Brain pericyte (primary cell): Measurements from ENCODE around the gene STARD13.

Experiments
- DNase-seq: peaks from one replicate; pipeline ENCODE4 v3.0.0-alpha.2; 2012; ENCODE audit warnings: low read depth, low spot score

Gene STARD13

GRCh38 chr13:33087091-33087490, 198.5 kb downstream of the STARD13 start:
- DNase-seq = no peak

GRCh38 chr13:33083054-33083453, 202.5 kb downstream of the STARD13 start:
- DNase-seq = no peak

DNA sequence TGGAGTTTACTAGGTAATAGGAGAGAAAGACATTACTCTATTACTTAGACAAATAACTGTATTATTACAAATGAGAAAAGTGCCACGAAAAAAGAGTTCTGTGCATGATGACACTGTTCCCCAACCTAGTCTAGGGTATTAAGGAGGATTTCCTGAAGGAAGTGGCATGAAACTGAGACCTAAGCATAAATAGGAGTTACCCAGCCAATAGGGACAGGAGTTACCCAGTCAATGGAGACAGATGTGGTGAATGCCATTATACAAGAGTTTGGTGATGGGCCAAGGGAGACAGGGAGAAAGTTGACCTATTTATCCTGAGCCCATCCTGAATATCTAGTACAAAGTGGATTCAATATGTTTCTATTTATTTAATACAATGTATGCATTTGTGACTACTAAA, 203.9 kb downstream of the STARD13 start:
- no peak for DNase-seq

- peak; percentile 68 for DNase-seq
Measured at GRCh38 chr13:33080972-33081590, 204.5 kb downstream of the STARD13 start.

GRCh38 chr13:33079960-33080359, 205.6 kb downstream of the STARD13 start:
- no peak for DNase-seq

GRCh38 chr13:33078263-33078662, 207.3 kb downstream of the STARD13 start:
- DNase-seq = no peak

DNA sequence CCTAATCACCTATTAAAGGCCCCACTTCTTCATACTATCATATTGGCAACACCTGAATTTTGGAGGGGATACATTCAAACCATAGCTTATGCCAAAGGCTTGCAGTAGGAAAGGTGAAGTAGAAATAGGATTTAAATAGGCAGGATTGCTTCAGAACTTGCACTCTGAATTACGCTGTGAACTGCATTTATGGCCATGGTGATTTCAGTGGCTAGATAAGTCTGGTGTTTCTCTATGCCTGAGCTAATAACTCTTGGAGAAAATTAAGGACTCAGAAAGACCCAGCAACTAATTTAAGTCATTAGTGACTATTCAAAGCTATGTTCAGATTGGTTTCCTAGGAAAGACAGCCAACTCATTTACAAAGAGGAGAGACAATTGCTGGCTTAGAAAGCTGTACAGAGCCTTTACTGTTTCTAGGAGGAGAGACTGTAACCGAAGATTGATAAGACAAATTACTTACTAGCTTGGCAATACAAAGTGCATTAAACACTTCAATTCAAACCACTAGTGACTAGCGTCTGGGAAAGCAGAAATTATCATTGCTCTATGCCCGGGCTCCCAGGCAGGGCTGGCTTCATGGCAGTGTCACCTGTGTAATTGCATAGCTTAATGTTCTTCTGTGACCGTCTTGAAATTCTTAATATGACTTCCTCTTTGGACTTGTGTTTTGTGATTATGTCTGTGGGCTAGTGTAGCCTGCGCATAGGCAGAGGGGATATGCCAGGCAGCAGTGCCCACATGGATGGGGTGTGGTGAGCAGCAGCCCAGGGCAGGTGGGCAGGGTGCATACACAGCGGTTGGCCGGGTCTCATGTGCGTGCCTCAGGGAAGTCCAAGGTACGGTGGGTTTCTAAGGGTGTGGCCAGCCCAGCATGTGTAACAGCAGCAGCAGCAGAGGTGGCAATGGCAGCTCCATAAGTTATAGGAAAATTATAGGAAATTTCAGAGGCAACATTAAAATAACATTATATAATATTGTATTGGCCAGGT, 209.3 kb downstream of the STARD13 start:
- no peak for DNase-seq

GRCh38 chr13:33073338-33073737, 212.2 kb downstream of the STARD13 start:
- no peak for DNase-seq

DNA sequence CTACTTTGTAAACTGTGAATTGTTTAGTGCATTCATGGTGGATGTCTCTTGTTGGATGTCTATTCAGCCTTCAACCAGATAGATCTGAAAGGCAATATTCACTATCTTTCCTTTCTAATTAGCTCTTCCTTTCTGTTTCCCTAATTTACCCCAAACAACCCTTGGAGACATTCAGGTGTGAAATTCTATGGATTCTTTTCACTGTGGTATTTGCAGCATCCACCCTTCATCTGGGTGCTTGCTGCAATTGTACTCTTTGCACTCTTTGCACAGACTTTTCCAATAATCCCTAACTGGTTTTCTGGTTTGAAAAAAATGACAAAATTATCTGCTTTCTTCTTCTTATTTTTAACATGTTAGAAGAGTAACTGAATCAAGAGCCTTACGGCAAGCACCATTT, 212.8 kb downstream of the STARD13 start:
- no peak for DNase-seq

DNA sequence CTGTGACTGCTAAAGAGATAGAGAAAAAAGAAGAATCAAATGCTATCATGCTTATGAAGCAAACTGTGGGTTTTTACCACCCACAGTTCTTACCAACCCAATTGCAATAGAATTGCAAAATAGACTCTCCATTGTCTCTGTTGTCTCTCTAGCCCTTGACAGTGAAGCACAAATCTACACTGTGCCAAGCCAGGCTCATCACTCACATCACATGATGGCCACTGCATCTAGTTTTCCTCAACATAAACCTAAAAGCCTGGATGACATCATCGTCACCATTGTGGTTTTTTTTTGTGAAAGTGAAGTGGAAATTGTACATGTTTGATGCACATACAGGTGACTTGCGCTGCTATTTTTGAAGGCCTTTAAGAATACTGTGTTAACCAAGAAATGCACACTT, 213.3 kb downstream of the STARD13 start:
- no peak for DNase-seq

DNA sequence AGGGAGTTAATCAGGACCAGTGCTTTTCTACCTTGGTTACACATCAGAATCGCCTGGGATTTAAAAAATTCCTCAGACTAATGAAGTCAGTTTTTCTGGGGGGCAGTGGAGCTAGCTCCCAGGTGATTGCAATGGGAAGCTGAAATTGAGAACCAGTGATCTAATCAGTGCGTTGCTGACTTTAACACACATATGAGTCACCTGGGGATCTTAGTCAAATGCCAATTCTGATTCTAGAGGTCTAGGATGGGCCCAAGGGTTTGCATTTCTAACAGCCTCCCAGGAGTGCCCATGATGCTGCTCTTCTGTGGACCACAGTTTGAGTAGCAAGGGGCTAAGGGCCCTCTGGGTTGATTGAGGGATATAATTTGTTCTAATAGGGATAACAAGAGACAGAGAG, 214.8 kb downstream of the STARD13 start:
- DNase-seq = no peak

DNA sequence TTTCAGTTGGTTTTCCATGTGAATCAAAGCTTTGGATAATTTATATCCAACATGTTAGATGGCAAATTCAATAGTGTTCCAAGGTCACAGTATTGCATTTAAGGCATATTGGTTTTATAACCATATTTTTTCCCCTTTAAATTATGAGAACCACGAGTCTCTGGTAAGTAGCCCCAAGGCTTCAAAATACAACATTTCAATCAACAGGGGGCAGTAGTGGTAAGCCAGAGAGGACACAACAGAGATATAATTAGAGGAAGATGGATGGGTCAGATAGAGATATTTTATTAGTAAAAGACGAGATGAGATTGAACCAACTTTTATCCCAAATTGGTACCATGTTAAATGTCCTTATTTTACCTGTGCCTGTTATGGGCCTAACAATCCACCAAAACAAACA, 216.2 kb downstream of the STARD13 start:
- DNase-seq = no peak

GRCh38 chr13:33066329-33066728, 219.2 kb downstream of the STARD13 start:
- no peak for DNase-seq

DNA sequence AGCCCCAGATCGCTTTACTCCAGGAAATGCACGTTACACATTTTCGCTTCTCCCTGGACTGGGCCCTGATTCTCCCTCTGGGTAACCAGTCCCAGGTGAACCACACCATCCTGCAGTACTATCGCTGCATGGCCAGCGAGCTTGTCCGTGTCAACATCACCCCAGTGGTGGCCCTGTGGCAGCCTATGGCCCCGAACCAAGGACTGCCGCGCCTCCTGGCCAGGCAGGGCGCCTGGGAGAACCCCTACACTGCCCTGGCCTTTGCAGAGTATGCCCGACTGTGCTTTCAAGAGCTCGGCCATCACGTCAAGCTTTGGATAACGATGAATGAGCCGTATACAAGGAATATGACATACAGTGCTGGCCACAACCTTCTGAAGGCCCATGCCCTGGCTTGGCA, 224.7 kb downstream of the STARD13 start:
- DNase-seq = no peak

GRCh38 chr13:33058776-33059327, 226.7 kb downstream of the STARD13 start:
- no peak for DNase-seq

GRCh38 chr13:33057019-33057780, 228.4 kb downstream of the STARD13 start:
- DNase-seq = no peak

DNA sequence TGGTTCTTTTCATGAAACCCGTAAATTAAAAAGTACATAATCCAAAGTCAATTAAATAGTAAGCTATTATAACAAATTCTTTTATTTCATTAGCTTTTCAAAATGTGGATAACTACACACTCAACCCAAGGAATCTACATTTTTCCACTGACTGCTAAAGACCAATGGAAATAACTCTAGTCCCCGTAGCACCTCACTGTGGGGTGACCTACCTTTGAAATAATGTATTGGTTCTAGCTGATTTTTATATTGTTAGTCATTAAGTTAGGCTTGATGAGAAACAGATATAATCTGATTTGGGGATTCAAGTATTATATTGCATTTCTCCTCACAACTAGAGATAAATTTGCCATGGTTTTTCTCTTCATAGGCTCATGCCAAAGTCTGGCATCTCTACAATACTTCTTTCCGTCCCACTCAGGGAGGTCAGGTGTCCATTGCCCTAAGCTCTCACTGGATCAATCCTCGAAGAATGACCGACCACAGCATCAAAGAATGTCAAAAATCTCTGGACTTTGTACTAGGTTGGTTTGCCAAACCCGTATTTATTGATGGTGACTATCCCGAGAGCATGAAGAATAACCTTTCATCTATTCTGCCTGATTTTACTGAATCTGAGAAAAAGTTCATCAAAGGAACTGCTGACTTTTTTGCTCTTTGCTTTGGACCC, 232.0 kb downstream of the STARD13 start:
- no peak for DNase-seq
